Vagina (tissue), 2 donors: ENCODE data around the gene GMEB1.
"Not testable (repeated sequence)": the region's sequence is repeated elsewhere in the genome, so short reads cannot be mapped to it uniquely, and the experiment has no call there.

Experiments
- POLR2A ChIP-seq, 2 donors: fragments of 450-650 bp; IDR thresholded peaks; one replicate each; pipeline ENCODE4 v1.6.1; 2017; ENCODE audit warnings: antibody characterized with exemption in 2 of 2, mild to moderate bottlenecking in 2 of 2, moderate library complexity in 2 of 2
- POLR2AphosphoS5 ChIP-seq, 2 donors: sonication (generic); formaldehyde crosslinking; IDR thresholded peaks; one replicate each; pipeline ENCODE4 v1.9.0; 2017; ENCODE audit warnings: antibody characterized with exemption in 2 of 2, mild to moderate bottlenecking in 2 of 2, low read depth in 1 of 2; ENCODE audit not compliant: insufficient read depth in 1 of 2
- TF ChIP-seq, protein P1 (sequence below), 3 experiments: fragments of 450-650 bp in 2 of 3; fragments of 200-600 bp in 1 of 3; sonication (generic) in 1 of 3; IDR thresholded peaks; one replicate each; pipeline ENCODE4 v1.5.1; 2017 to 2019; ENCODE audit warnings: antibody characterized with exemption in 3 of 3, mild to moderate bottlenecking in 2 of 3, moderate library complexity in 2 of 3

DNA sequence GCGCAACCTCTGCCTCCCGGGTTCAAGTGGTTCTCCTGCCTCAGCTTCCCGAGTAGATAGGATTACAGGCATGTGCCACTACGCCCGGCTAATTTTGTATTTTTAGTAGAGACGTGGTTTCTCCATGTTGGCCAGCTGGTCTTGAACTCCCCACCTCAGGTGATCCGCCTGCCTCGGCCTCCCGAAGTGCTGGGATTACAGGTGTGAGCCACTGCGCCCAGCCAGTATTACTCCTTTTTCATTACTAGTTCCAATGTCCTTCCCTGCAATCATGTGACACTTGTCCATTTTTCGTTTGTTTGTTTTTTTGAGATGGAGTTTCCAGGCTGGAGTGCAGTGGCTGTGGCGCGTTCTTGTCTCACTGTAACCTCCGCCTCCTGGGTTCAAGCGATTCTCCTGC, 4.4 kb downstream of the GMEB1 start:
- TF ChIP-seq, protein P1, sequence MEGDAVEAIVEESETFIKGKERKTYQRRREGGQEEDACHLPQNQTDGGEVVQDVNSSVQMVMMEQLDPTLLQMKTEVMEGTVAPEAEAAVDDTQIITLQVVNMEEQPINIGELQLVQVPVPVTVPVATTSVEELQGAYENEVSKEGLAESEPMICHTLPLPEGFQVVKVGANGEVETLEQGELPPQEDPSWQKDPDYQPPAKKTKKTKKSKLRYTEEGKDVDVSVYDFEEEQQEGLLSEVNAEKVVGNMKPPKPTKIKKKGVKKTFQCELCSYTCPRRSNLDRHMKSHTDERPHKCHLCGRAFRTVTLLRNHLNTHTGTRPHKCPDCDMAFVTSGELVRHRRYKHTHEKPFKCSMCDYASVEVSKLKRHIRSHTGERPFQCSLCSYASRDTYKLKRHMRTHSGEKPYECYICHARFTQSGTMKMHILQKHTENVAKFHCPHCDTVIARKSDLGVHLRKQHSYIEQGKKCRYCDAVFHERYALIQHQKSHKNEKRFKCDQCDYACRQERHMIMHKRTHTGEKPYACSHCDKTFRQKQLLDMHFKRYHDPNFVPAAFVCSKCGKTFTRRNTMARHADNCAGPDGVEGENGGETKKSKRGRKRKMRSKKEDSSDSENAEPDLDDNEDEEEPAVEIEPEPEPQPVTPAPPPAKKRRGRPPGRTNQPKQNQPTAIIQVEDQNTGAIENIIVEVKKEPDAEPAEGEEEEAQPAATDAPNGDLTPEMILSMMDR (IDR thresholded peaks at IDR 0.05) = not testable (repeated sequence)
- not testable (repeated sequence) for TF ChIP-seq POLR2AphosphoS5 (IDR thresholded peaks at IDR 0.05; ENCODE audit: insufficient read depth in 1 of 2, low read depth in 1 of 2); POLR2A (IDR thresholded peaks at IDR 0.05)
